Measurements from ENCODE around the gene GSK3A. TPM values are rescaled to one million over a fixed set of nuclear protein-coding genes. Genes with fewer than 3 reads are reported as not detected.
"Not testable (repeated sequence)": the region's sequence is repeated elsewhere in the genome, so short reads cannot be mapped to it uniquely, and the experiment has no call there.

Gene GSK3A
- total RNA-seq, 1 donor from 2014 or later, result 50.3 TPM

DNA sequence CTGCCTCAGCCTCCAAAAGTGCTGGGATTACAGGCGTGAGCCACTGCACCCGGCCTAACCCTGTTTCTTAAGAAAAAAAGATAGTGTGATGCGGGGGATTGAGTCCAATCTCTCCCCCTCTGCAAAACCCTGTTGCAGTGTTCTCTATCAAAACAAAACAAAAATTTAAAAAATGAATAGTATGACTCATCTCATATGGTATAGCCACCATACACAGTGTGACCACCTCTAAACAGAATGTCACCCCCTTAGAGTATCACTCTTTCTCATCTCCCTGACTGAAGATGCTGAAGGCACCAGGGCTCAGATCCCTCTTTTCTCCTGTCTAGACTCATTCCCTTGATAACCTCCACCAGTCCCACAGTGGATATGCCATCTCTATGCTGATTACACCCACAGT is 19.4 kb upstream of the GSK3A start:
- no peaks in the 10 kb centered on the region for H3K36me3 ChIP-seq (ENCODE audit: insufficient read depth, low read length)
- no peaks in the 10 kb centered on the region for H3K4me1 Mint-ChIP-seq (ENCODE audit: low read depth, unreplicated experiment)
- H3K27me3 Mint-ChIP-seq (ENCODE audit: low read depth, unreplicated experiment), result no peaks in the 10 kb centered on the region
- no peaks in the 10 kb centered on the region for H3K9me3 Mint-ChIP-seq (ENCODE audit: unreplicated experiment)
- no peaks in the 10 kb centered on the region for H3K9me3 ChIP-seq (ENCODE audit: insufficient read depth, low read depth, low read length)
- TF ChIP-seq EZH2 (IDR thresholded peaks at IDR 0.05; ENCODE audit: insufficient read depth, low read length) (no peak), CTCF (IDR thresholded peaks at IDR 0.05; ENCODE audit: insufficient read depth, low read depth, low read length) (no peak)
- H3K4me3 ChIP-seq (ENCODE audit: insufficient read depth, low read depth, low read length), result no peak overlapping the region
- H4K20me1 ChIP-seq (ENCODE audit: insufficient read depth, low read length), result no peaks in the 10 kb centered on the region
- H3K36me3 Mint-ChIP-seq (ENCODE audit: low read depth, unreplicated experiment), result no peaks in the 10 kb centered on the region
- no peaks in the 10 kb centered on the region for H3K27me3 ChIP-seq (ENCODE audit: insufficient read depth, low read length)
- DNase-seq (ENCODE audit: low read depth) (no peak), FAIRE-seq (no peak)
- H3K79me2 ChIP-seq (ENCODE audit: insufficient read depth, low read length), result no peaks in the 10 kb centered on the region
- H3K27ac ChIP-seq (ENCODE audit: low read depth, low read length), result no peak overlapping the region
- H3K4me1 ChIP-seq (ENCODE audit: insufficient read depth, low read length), result no peaks in the 10 kb centered on the region
- no peak overlapping the region for H2AFZ ChIP-seq (ENCODE audit: low read depth, low read length)
- H3K4me3 Mint-ChIP-seq (ENCODE audit: unreplicated experiment), result no peak overlapping the region
- H3K4me2 ChIP-seq (ENCODE audit: low read length), result no peak overlapping the region
- H3K27ac Mint-ChIP-seq (ENCODE audit: unreplicated experiment), result no peak overlapping the region
- H3K9ac ChIP-seq (ENCODE audit: low read length), result no peak overlapping the region

- not testable (repeated sequence) for H3K27me3 ChIP-seq (ENCODE audit: insufficient read depth, low read length); H3K36me3 ChIP-seq (ENCODE audit: insufficient read depth, low read length); H3K9ac ChIP-seq (ENCODE audit: low read length); H2AFZ ChIP-seq (ENCODE audit: low read depth, low read length); H3K27ac ChIP-seq (ENCODE audit: low read depth, low read length); FAIRE-seq; H3K27ac Mint-ChIP-seq (ENCODE audit: unreplicated experiment); H4K20me1 ChIP-seq (ENCODE audit: insufficient read depth, low read length); H3K4me3 Mint-ChIP-seq (ENCODE audit: unreplicated experiment); H3K9me3 Mint-ChIP-seq (ENCODE audit: unreplicated experiment); H3K4me1 Mint-ChIP-seq (ENCODE audit: low read depth, unreplicated experiment); H3K36me3 Mint-ChIP-seq (ENCODE audit: low read depth, unreplicated experiment); H3K4me2 ChIP-seq (ENCODE audit: low read length); DNase-seq (ENCODE audit: low read depth); H3K9me3 ChIP-seq (ENCODE audit: insufficient read depth, low read depth, low read length); H3K27me3 Mint-ChIP-seq (ENCODE audit: low read depth, unreplicated experiment); H3K4me3 ChIP-seq (ENCODE audit: insufficient read depth, low read depth, low read length)
- peaks cover 12% of the 10 kb centered on the region for H3K4me1 ChIP-seq (ENCODE audit: insufficient read depth, low read length)
- peaks cover 17% of the 10 kb centered on the region for H3K79me2 ChIP-seq (ENCODE audit: insufficient read depth, low read length)
Observed at GRCh38 chr19:42257842-42258241, 15.4 kb upstream of the GSK3A start.

DNA sequence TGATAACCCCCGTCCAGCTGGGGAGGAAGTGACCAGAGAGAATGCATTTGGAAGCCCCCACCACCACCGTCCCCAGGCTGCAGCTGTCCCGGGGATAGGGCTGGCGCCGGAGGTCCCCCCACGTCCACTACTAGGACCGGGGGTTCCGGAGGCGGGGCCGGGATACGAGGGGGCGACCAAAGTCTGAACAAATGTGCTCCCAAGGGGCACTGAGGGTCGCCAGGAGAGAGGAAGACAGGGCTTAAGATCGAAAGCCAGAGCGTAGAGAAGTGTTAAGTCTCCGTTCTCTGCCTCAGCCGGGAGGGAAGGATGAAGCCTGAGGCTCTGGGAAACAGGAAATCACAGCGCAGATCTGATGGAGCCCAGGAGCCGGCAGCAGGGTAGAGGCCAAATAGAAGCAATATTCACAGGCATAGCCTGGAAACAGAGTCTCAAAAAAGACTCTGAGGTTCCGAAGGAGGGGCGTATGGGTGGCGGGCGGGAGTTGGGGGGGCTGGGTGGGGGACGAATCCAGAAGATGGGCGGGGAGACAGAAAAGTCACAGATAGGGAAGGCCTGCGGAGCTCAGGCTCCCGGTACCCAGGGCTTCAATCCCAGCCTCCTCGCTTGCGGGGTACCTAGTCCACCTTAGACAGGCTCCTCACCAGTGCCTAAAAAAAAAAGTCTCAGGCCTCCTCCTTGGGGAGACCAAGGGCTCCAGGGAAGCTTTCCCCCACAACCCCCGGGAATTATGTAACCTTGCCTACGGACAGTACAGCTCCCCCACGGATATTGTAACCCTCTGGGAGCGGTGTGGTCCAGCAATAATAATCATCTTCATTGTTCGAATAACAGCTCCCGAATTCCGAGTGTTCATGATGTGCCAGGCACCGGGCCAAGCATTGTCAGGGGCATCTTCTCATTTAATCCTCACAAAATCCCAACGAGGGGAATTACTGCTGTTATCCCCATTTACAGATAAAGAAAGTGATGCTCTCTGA is 13.7 kb upstream of the GSK3A start:
- Histone ChIP-seq H4K20me1 (ENCODE audit: insufficient read depth, low read length) (peaks cover 20% of the 10 kb centered on the region), H3K4me1 (ENCODE audit: insufficient read depth, low read length) (peaks cover 23% of the 10 kb centered on the region), H3K4me3 (ENCODE audit: insufficient read depth, low read depth, low read length) (peak overlapping the region; percentile 65), H3K27me3 (ENCODE audit: insufficient read depth, low read length) (no peaks in the 10 kb centered on the region), H3K9ac (ENCODE audit: low read length) (peak overlapping the region; percentile 85), H3K9me3 (ENCODE audit: insufficient read depth, low read depth, low read length) (no peaks in the 10 kb centered on the region), H2AFZ (ENCODE audit: low read depth, low read length) (peak overlapping the region; percentile 83), H3K4me2 (ENCODE audit: low read length) (peak overlapping the region; percentile 95), H3K36me3 (ENCODE audit: insufficient read depth, low read length) (no peaks in the 10 kb centered on the region), H3K27ac (ENCODE audit: low read depth, low read length) (peak overlapping the region; percentile 73), H3K79me2 (ENCODE audit: insufficient read depth, low read length) (peaks cover 35% of the 10 kb centered on the region)
- FAIRE-seq (no peak), DNase-seq (ENCODE audit: low read depth) (no peak)
- TF ChIP-seq EZH2 (IDR thresholded peaks at IDR 0.05; ENCODE audit: insufficient read depth, low read length), result no peak
- TF ChIP-seq CTCF (IDR thresholded peaks at IDR 0.05; ENCODE audit: insufficient read depth, low read depth, low read length), result no peak
- Mint-ChIP-seq H3K36me3 (ENCODE audit: low read depth, unreplicated experiment) (peaks cover 2% of the 10 kb centered on the region), H3K4me3 (ENCODE audit: unreplicated experiment) (peak overlapping the region; percentile 85), H3K4me1 (ENCODE audit: low read depth, unreplicated experiment) (peaks cover 9% of the 10 kb centered on the region), H3K27me3 (ENCODE audit: low read depth, unreplicated experiment) (no peaks in the 10 kb centered on the region), H3K9me3 (ENCODE audit: unreplicated experiment) (peaks cover 3% of the 10 kb centered on the region), H3K27ac (ENCODE audit: unreplicated experiment) (peak overlapping the region; percentile 94)
